Left forelimb (tissue), 1 donor: ENCODE data around the gene DDX18.
"Not testable (repeated sequence)": the region's sequence is repeated elsewhere in the genome, so short reads cannot be mapped to it uniquely, and the experiment has no call there.

Experiments used
- DNase-seq: peaks from one replicate; pipeline ENCODE4 v3.0.0-alpha.2; 2018; ENCODE audit warnings: low spot score

DDX18 gene

GRCh38 chr2:117814417-117815264 is at the start of gene DDX18:
TSS of gene DDX18 (plus strand) at chr2:117814691. CDS start at chr2:117814778, 87 bp downstream.
- peak; percentile 97 for DNase-seq

DNA sequence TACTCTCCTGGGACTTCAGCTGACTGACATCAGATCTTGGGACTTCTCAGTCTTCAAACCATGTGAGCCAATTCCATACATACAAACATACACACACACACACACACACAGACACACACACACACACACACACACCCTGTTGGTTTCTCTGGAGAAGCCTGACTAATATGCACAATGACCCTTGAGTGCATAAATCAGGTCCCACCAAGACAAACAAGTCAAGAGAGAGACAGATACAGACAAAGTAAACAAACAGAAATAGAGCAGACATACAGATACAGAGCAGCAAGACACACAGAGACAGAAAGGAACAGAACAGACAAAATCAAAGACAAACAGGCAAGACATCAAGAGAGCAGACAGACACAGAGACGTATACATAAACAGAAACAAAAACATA is 43.8 kb upstream of the DDX18 start:
- DNase-seq, result no peak

DNA sequence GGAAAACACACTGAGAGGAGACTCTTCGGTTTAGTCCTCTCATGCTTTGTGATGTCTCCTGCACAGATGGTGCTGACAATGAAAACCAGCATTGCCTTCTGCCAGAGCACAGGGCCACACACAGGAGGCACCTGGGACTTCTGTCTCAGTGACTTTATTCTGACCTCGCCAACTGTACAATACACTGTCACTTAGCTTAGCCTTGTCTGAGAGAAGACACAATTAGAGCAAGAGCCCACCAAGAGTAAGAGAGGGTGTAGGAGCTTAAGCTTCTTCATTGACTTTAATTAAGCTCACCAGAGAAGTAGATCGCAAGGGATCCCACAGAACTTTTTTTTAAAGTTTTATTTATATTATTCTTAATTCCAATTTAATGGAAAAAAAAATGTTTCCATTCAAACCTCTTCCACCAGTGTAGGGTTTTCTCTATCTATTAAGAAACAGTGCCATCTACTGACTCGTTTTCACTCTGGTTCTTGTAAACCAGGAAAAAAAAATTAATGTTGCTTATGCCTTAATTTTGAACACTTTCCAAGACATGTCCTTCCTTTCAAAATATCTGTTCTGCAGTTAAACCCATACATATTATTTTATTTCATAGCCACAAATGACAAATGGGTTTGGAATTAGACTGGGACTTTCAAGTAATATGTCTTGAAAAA is 42.4 kb upstream of the DDX18 start:
- DNase-seq, result no peak

DNA sequence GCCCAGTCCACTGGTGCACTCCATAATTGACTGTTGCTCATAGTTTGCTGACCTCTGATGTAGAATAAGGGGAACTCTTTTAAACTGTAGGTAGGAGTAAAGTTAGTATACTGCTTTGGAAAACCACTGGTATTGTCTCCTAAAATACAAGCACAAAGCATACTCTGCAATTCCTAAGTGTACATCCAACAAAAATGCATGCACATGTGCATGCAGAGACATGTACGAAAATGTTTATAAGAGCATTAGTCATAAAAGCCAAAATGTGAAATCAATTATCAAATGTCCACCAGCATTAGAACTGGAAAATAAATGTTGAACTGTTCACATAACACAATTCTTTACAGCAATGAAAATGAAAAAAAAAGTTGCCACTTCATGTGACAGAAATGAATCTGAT is 39.8 kb upstream of the DDX18 start:
- no peak for DNase-seq

DNA sequence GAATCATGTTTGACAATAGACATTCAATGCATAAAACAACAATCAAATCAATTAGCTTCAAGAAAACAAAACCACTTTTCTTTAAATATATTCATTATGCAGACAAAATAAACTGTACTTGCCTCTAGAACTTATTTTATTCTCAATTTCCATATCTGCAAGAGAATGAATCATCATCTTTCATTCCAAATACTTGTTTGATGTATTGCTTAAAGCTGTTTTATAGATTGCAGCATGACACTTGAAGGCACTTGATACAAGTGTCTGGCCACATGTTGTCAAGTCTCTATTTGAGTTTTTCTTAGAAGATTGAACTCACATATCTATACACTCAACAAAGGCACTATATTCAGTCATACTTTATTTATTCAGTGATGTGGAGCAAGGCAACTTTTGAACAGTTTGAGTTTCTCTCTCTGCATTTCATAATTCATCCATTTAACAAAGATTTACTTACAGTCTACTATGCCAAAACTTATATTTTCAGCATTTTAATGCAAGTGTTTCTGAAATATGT is 38.7 kb upstream of the DDX18 start:
- no peak for DNase-seq

DNA sequence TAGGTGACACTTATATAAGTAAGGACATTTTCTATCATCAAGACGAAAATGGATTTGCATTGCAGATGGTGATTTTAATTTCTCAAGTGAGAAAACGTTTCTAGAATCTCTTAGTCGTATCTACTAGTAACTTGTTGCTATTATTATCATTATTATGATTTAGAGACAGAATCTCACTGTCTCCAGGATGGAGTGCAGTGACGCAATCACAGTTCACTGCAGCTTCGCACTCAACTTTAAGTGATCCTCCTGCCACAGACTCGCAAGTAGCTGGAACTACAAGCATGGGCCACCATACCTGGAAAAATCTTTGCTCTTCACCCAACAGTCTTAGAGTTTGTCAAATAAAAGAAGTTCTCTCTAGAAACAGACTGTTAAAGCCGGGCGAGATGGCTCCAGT is 37.6 kb upstream of the DDX18 start:
- no peak for DNase-seq

DNA sequence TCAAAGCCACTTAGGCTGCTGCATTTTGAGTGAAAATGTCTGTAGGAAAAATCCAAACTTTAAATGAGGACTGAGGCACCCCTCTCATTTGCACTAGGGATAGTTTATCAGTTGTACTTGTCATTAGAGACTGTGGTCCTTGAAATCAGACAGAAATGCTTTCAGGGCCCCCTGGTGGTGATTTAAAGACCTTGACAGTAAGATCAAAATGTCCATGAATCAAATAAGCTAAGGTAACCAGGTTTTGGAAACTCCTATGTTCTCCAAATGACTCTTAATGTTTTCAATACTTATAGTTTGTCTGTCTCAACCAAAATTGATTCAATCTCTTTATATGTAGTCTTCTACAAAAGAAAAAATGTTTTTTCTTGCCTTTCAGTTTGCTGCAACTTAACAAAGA is 28.8 kb upstream of the DDX18 start:
- no peak for DNase-seq

GRCh38 chr2:117786520-117786919 is 28.0 kb upstream of the DDX18 start:
- no peak for DNase-seq

DNA sequence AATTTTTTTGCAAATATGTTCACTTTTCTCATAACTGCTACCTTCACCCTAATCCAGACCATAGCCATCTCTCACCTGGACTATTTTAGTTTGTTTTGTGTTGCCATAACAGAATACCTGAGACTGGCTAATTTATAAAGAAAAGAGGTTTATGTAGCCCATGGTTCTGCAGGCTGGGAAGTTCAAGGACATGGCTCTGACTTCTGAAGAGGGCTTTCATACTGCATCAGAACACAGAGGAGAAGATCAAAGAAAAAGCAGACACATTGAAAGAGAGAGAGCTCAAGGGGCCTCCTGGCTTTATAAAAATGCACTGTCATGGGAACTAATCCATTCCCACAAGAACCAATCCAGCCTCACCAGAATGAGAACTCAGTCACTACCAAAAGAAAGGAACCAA is 25.0 kb upstream of the DDX18 start:
- DNase-seq, result no peak

DNA sequence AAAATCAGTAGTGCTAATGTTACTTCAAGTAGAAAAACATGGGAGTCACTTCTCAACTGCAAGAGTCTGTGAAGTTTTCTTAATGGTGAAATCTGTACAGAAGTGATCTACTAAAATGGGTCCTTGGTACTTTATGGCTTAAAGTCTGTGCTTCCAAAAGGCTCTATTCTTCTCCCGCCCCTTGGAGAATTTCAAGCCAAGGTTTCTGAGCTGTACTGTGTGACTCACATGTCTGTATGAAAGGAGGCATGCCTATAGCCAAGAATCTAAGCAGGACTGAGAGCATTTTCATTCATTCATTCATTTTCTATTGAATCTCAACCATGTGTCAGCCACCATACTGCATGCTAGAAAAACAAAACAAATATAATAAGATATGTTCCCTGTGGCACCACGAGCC is 19.8 kb upstream of the DDX18 start:
- DNase-seq, result no peak

- DNase-seq, result no peak
These were observed 12.7 kb upstream of the DDX18 start for GRCh38 chr2:117801826-117802225.

DNA sequence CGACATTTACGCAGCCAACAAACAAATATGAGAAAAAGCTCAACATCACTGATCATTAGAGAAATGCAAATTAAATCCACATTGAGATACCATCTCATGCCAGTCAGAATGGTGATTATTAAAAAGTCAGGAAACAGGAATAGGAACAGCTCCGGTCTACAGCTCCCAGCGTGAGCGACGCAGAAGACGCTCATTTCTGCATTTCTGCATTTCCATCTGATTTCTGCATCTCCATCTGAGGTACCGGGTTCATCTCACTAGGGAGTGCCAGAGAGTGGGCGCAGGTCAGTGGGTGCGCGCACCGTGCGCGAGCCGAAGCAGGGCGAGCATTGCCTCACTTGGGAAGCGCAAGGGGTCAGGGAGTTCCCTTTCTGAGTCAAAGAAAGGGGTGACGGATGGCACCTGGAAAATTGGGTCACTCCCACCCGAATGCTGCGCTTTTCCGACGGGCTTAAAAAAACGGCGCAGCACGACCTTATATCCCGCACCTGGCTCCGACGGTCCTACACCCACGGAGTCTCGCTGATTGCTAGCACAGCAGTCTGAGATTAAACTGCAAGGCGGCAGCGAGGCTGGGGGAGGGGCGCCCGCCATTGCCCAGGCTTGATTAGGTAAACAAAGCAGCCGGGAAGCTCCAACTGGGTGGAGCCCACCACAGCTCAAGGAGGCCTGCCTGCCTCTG is 10.7 kb upstream of the DDX18 start:
- not testable (repeated sequence) for DNase-seq

DNA sequence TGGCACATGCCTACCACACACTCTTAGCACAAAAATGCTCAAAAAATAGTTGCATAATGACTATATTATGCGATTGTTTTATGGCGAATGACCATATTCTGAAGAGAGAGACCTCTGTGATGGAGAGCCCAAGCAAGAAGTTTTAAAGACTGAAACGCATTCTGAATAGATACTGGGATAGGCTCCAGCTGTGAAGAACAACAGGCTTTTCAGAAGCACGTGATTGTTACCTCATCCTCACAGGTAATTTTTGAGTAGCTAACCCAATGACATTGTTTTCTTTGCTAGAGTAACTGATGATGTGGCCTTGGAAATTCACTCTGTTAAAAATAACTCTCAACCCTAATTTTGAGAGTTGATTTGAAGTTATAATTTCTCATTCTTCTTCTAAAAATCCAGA is 2.0 kb upstream of the DDX18 start:
- no peak for DNase-seq

DNA sequence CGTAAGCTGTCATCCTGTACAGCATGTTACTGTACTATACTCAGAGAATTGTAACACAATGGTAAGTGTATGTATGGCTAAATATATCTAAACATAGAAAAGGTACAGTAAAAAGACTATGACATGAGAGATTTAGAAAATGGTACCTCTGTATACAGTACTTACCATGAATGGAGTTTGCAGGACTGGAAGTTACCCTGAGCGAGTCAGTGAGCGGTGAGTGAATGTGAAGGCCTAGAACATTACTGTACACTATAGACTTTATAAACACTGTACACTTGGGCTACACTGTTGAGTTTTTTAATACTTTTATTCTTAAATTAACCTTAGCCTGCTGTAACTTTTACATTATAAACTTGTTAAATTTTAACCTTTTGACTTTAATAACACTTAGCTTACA is 1.5 kb downstream of the DDX18 start:
- DNase-seq, result no peak

GRCh38 chr2:117818921-117819320 is 4.4 kb downstream of the DDX18 start:
- DNase-seq, result no peak

GRCh38 chr2:117820444-117820843 is 6.0 kb downstream of the DDX18 start:
- no peak for DNase-seq

DNA sequence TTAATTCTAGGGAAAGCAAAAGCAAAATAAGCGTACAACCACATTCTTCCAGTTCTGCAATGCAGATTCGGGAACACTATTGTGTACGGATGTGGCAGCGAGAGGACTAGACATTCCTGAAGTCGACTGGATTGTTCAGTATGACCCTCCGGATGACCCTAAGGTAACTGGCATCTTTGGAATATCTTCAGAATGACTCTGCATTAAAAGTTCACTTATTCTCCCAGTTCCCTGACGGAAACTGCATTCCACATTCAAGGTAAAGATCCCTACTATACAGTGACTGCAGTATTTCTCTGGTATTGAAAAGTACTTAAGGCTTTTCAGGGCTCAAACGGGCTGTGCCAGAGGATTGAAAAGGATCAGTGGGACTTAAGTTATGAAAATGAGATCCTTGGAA is 10.9 kb downstream of the DDX18 start:
- no peak for DNase-seq

DNA sequence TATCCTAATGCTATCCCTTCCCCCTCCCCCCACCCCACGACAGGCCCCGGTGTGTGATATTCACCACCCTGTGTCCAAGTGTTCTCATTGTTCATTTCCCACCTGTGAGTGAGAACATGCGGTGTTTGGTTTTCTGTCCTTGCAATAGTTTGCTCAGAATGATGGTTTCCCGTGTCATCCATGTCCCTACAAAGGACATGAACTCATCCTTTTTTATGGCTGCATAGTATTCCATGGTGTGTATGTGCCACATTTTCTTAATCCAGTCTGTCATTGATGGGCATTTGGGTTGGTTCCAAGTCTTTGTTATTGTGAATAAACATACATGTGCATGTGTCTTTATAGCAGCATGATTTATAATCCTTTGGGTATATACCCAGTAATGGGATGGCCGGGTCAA is 13.0 kb downstream of the DDX18 start:
- not testable (repeated sequence) for DNase-seq

DNA sequence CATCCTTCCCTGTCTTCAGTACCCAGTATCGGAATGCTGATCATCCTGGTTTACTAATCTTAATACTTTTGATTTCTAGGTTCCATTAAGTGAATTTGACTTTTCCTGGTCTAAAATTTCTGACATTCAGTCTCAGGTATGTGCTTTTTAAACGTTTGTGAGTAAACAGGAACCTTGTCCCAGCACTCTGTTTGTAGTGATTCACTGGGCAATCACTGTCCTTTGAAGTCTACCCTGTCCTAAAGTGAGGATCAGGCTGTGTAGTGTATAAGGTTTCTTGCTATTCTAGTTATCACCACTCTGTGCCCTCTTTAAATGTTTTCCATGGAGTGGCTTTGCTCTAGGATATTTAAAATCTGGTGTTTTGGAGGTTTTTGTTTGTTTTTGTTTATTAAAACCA is 14.4 kb downstream of the DDX18 start:
- no peak for DNase-seq

DNA sequence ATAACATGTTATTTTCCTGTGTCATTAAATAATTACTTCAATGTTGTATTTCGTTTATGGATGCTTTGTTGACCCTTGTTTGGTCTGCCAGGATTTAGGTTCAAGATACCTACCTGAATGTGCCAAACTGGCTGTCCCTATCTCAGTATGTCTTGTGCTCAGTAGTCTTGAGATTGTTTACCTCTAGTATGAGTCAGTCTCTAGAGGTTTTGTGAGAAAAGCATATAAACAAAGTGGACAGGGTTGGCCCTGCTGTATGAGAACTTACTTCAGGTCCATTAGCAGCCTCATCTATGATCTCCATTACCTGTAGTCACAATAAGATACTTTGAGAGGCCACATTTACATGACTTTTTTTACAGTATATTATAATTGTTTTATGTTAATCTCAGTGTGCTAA is 17.8 kb downstream of the DDX18 start:
- no peak for DNase-seq

DNA sequence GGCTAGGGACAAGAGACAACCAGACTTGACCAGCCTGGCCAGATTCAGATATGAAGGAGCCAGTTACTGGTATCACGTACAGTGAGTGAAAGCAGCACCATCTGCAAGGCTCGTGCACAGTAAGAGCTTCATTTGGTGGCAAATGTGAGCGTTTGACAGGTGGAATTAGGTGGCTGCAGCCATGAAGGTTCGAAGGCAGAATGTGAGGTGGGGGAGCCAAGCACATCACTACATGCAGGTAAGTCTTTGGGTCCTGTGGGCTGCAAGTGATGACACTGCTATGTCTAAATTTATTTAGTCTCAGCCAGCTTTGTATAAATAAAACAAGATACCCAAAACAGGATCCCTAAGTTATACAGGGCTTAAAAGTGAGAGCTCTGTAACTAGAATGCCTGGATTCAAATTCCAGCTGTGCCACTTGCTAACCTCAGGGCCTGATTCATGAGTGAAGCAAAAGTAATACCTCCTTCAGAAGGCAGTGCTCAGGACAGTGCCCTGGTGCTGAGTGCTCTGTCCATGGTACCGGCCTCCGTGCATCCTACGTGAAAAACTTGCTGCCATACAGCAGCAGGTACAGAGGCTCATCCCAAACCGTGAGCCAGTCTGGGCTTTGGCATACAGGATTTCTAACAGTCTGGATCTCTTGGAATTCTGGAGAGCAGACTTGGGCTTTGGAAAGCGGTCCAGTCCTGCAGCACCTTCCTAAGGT is 18.6 kb downstream of the DDX18 start:
- DNase-seq, result no peak

DNA sequence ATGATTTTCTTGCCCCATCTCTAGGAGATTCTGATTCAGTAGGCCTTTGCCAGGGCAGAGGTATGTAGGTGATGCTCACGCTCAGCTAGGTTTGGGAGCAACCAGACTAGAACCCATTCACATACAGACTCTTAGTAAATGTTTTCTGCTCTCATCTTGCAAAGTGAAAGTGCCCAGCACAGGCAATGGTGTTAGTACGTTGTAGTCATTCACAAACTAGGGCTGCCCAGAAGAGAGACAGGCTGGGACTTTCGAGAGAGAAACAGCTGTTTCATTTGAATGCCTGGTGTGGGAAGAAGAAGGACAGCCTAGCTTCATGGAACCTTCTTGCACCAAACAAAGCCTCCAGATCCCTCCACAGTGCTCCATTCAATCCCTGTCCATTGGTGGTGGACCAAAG is 19.4 kb downstream of the DDX18 start:
- no peak for DNase-seq
